NCI-H128 (cell line): ENCODE data around the gene SGK1.
A peak's percentile ranks its signal among the peaks of the same experiment; 100 is the strongest.

Experiments used
- DNase-seq: peaks from one replicate; lab custom pipeline; 2025; ENCODE audit not compliant: unreplicated experiment; lab: John Stamatoyannopoulos, UW

SGK1 gene

GRCh38 chr6:134134654-134135053 lies 183.3 kb downstream of the SGK1 start:
- no peak for DNase-seq

- no peak for DNase-seq
These were observed 185.3 kb downstream of the SGK1 start for GRCh38 chr6:134132494-134133141.

- DNase-seq: no peak
These were observed 186.3 kb downstream of the SGK1 start for GRCh38 chr6:134131530-134132139.

GRCh38 chr6:134128146-134128545 lies 189.8 kb downstream of the SGK1 start:
- DNase-seq: no peak

GRCh38 chr6:134123666-134124208 lies 194.2 kb downstream of the SGK1 start:
- peak; percentile 32 for DNase-seq

- DNase-seq: no peak
These were observed 195.1 kb downstream of the SGK1 start for GRCh38 chr6:134122775-134123174.

GRCh38 chr6:134119486-134119885 lies 198.4 kb downstream of the SGK1 start:
- no peak for DNase-seq
